Renal cortex interstitium (tissue), 11 donors: ENCODE data around the gene ANKRD37. TPM values are rescaled to one million over a fixed set of nuclear protein-coding genes. Genes with fewer than 3 reads are reported as not detected.

Experiments used
- DNase-seq, 11 donors: peaks; one replicate each; pipeline ENCODE4 v3.0.0-alpha.2; 2013; ENCODE audit warnings: low read depth in 9 of 11, low spot score in 4 of 11; ENCODE audit errors: extremely low read depth in 1 of 11
- polyA plus RNA-seq, 3 donors: library from polyadenylated mRNA; unstranded; fragments of 120-200 nt; gene quantifications; one replicate each; pipeline ENCODE4 v1.2.1, GENCODE V29; 2013; ENCODE audit not compliant: insufficient read length in 3 of 3

Gene ANKRD37
- polyA plus RNA-seq, 3 donors: 10.7 to 21.4 (median 11.1) TPM

DNA sequence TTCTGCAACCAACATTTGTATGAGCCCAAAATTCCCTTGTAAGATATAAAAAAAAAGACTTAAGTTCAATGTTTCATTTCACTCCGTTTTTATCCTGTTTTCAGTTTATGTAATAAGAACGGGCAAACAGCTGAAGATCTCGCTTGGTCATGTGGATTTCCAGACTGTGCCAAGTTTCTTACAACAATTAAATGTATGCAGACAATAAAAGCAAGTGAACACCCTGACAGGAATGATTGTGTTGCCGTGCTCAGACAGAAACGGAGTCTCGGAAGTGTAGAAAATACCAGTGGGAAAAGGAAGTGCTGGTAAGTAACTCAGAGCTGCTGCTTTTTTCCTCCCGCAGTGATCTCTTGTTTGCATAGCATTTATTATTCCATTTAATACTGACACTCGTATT is 2.8 kb downstream of the ANKRD37 start:
- DNase-seq: no peak

DNA sequence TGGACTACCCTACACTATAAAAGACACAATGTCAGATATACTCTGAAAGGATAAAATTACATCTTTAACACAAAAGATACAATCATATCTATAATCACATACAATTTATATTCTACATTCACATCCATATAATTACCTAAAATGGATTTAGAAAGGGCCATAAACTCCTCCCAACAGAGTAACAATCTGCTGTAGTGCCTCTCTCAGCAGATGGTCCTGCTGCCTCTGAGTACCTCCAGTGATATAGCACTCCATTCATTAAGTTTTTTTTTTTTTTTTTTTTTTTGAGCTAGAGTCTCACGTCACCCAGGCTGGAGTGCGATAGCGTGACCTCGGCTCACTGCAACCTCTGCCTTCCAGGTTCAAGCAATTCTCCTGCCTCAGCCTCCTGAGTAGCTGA is 7.4 kb downstream of the ANKRD37 start:
- no peak for DNase-seq

DNA sequence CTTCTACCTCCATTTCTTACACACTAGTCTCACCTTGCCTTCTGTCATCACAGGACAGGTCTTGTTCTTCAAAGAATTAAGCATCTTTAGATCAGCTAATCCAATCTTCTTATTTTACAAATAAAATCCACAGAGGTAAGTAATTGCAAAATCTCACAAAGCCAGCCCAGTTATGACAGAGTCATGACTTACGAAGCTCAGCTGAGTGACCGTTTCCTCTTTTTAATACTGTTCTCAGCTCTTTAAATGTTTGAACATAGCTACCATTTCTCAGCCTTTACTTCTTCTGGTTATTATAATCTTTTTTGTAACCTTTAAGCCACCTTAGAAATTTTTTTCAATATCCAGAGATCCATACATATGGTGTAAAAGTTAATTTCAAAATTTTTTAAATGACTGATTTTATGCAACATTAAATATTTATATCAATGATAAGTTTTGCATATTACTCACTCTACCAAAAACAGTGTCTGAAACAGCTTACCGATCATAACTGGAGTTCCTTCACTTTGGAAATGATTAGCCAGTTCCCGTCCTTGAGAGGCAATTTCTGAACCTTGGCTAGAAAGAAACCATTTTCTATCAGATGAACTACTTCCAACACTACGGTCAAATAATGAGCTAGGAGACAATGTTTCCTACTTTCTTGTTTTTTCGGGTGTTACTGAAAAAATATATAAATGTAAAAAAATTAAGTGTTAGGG is 8.8 kb downstream of the ANKRD37 start:
- DNase-seq: no peak

- DNase-seq: no peak
Observed at GRCh38 chr4:185408432-185408831, 11.8 kb downstream of the ANKRD37 start.

- DNase-seq: no peak
Observed at GRCh38 chr4:185411849-185412248, 15.2 kb downstream of the ANKRD37 start.

GRCh38 chr4:185412412-185412811 is 15.8 kb downstream of the ANKRD37 start:
- no peak for DNase-seq

GRCh38 chr4:185416955-185417354 is 20.3 kb downstream of the ANKRD37 start:
- no peak for DNase-seq

DNA sequence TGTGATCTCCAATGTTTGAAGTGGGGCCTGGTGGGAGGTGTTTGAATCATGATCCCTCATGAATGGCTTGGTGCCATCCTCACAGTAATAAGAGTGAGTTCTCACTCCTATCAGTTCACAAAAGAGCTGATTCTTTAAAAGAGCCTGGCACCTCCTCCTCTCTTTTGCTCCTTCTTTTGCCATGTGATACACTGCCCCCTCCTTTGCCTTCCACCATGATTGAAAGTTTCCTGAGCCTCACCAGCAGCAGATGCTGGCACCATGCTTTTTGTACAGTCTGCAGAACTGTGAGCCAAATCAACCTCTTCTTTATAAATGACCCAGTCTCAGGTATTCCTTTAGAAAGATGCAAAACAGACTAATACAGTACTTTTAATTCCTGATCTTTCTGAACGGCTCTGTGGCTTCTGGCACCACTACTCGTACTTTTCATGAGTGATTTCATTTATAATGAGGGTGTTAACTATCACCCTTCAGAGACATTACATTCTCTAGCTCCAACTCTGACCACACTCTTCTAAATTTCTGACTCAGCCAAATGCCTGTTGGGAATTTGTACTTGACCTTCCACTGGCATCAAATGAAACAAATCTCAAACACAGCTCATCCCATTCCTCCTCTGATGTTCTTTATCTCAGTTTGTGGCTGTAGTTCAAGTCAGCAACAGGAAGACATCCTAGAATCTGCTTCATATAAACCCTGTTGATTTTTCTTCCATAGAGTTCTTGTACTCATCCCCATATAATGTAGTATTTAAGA is 24.9 kb downstream of the ANKRD37 start:
- no peak for DNase-seq

DNA sequence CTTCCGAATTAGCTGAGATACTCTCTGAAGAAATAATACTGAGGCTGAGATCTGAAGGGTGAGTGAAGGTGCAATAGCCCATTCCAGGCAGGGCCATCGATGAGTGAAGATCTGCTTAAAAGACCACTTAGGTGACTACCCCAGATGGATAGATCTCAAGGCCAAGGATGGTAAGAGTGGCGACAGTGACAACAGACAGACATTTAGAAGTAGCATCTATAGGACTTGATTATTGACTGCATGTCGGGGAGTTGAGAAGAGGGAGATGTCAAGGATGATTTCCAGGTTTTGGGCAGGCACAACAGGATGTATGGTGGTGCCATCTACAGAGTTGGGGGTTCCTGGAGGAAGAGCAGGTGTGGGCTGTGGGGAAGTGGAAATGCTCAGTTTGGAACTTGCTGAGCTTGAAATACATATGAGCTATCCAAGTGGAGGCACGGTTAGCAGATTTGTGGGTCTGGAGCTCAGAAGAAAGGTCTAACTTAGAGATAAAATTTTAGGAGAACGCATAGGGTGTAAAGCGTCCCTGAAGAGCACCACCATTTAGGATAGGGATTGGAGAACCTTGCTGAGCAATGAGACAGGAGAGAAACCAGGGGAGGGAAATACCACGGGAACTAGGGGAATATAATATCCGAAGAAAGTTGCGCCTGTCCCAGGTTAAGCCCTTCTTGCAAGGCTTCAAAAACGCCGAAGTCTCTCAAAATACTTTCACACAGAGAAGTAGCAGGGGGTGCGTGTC is 28.4 kb downstream of the ANKRD37 start:
- peak in 3 of 11 donors; percentile 9 to 25 (median 16) for DNase-seq

DNA sequence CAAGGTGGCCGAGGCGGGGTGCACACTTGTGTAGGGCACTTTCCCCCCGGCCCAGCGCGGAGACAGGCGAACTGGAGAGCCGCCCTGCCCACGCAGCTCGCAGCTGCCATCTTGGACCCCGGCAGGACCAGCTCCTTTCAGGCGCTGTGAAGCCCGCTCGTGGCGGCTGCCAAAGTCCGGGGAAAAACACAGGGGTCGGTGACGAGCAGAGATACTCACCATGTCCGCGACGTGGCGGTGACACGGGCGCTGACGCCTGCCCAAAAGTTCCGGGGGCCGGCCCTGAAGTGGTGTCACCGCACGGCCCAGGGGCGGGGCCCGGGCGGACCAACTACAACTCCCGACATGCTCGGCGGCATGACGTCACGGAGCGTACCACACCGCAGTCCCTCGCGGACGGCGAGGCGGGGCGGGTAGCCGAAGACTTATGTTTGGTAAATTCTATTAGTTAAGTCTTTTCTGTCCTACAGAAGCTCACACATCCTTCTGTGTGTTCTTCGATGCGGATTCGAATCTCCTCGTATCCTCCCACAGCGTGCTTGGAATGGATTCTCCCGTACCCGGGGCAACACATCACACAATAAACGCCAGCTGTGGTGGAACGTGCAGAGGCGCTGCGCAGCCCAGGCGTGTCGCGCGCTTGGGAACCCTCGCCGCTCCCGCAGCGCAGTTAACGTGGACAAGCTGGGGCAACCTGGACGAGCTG is 29.2 kb downstream of the ANKRD37 start, which contains the start of gene UFSP2:
UFSP2 (minus strand) TSS at position 318 of the 706 bp plus-strand sequence; CDS start at position 222, 96 bp downstream.
- DNase-seq: peak; percentile 81 to 96 (median 88)

DNA sequence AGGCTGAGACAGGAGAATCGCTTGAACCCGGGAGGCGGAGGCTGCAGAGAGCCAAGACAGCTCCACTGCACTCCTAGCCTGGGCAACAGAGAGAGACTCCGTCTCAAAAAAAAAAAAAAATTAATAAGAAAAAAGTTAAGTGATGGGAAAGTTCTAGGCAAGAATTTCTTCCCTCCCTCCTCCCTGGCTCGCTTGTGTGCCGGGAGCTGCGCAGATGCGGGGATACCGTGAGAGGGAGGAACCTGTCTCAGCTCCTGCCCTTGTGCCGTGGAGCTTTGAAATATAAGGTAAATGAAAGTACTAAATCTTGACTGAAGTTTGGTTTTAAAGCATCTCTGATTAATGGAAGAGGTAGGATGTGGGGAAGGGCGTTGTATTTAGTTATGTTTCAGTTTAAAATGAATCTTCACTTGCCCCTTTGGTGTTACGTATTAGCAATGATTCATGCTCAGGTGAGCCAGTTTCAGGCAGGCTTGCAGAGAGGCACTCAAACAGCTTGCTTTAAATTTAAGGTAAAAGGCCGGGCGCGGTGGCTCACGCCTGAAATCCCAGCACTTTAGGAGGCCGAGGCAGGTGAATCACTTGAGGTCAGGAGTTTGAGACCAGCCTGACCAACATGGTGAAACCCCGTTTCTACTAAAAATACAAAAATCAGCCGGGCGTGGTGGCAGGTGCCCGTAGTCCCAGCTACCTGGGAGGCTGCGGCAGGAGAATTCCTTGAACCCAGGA is 30.5 kb downstream of the ANKRD37 start:
- DNase-seq: no peak

DNA sequence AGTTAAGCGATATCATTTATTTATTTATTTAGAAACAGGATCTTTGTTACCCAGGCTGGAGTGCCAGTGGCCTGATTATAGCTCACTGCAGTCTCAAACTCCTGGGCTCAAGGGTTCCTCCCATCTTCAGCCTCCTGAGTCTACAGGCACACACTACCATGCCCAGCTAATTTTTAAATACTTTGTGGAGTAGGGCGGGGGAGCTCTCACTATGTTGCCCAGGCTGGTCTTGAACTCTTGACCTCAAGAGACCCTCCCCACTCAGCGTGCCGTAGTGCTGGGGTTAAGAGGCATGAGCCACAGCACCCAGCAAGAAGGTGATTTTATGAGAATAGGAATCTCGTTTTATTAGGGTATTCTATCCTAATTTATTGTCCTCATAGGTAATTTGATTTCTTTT is 33.0 kb downstream of the ANKRD37 start:
- DNase-seq: no peak

DNA sequence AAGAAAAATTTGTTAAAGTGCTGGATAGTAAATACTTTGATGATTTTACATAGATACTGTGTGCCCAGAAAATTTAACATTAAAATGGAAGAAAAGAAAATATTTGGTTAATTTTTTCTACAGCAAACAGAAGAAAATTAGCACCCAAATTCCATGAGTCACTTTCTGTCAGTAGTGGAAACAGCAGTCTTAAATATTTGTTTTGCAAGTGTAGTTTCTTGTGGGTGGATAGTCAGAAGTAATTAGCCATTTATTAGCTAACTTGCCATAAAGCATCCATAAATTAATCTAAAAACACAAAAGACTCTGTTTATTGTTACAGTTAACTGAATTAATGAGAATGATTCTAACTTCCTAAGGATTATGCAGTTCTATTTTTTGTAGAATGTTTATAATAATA is 38.8 kb downstream of the ANKRD37 start:
- DNase-seq: no peak

- no peak for DNase-seq
Observed at GRCh38 chr4:185437809-185438208, 41.2 kb downstream of the ANKRD37 start.

- DNase-seq: no peak
Observed at GRCh38 chr4:185441479-185441878, 44.8 kb downstream of the ANKRD37 start.

DNA sequence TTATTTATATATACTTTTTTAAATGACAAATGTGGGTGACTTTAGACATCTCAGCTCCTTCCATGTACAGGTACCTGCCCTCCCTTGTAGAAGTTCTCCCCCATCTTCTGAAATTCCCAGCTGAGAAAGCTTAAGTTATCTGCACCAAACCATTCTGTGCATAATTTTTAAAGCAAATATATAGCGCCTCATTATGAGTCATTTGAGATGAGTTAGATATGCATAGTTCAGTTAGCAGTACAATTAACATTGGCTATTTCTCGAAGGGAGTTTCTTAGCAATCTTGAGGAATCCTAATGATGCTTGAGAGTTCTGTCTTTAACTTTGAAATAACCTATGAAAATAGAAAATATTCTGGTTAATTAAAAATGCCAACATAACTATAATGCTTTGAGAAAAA is 48.6 kb downstream of the ANKRD37 start:
- no peak for DNase-seq
